ENCODE data around the gene ASB1. TPM values are rescaled to one million over a fixed set of nuclear protein-coding genes. Genes with fewer than 3 reads are reported as not detected.
"Not testable (repeated sequence)": the region's sequence is repeated elsewhere in the genome, so short reads cannot be mapped to it uniquely, and the experiment has no call there.

Gene ASB1
- total RNA-seq, 4 donors from 2014 or later, result 3.9 to 17.7 (median 8.9) TPM

- no peaks in the 10 kb centered on the region for H3K9me3 ChIP-seq
- H3K36me3 ChIP-seq, result peaks cover 0 to 14% (median 0%) of the 10 kb centered on the region in 3 donors
- H3K4me3 ChIP-seq, result no peak overlapping the region
- H3K27ac ChIP-seq, result no peak overlapping the region
- H3K27me3 ChIP-seq, result no peaks in the 10 kb centered on the region
- intact Hi-C loops (cut with DNase I), result no loop called here
- WGBS, 2 donors, result 86 to 88% methylated on average over 16 to 17 of the region's 19 CpGs
- peaks cover 0 to 5% (median 0%) of the 10 kb centered on the region in 3 donors for H3K4me1 ChIP-seq
- DNase-seq, result no peak
- TF ChIP-seq POLR2A (IDR thresholded peaks at IDR 0.05), result no peak
- no peak for TF ChIP-seq CTCF (IDR thresholded peaks at IDR 0.05)
Observed at GRCh38 chr2:238404406-238405216, 22.1 kb upstream of the ASB1 start.

- H3K4me1 ChIP-seq; intact Hi-C loops (cut with DNase I); DNase-seq; H3K27me3 ChIP-seq; H3K27ac ChIP-seq; H3K9me3 ChIP-seq; H3K4me3 ChIP-seq; H3K36me3 ChIP-seq: not testable (repeated sequence)
- WGBS, 2 donors, result 96 to 100% methylated on average over 1 to 4 of the region's 4 CpGs
Observed at GRCh38 chr2:238405217-238405555, 21.5 kb upstream of the ASB1 start.

DNA sequence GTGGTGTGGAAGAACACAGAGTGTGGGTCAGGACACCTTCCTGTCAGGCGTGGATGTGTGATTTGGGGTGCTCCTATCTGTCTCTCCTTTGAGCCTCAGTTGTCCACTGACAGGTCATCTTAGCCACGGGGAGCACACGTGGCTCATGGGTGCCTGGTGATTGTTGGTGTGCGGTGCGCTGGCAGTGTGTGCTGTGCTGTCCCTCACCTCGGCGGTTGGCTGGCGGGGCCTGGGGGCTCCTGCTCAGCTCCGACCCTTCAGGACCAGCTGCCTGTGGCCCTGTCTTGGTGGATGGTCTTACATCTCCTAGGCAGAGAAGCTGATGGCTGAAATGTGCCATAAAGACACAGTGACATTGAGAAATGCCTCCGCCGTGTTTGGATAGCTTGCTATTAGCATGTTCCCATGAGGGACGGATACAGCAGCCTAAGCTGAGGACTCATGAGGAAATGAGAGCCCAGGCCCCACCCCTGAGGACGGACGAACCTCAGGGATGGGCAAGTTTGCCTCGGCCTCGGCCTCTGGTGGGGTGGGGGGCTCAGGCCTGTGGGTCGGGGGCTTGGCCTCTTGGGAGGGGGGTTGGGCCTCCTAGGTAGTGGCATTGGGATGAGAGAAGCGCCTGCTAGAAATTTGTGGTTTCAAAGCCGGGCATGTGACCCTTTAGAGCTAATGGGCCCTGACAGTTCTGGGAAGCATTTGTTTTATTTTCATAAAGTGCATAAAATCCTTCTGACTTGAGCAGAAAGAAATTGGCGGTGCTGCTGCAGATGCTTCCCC lies 20.3 kb upstream of the ASB1 start:
- no peak for DNase-seq
- intact Hi-C loops (cut with DNase I), result no loop called here
- no peak overlapping the region for H3K27ac ChIP-seq
- no peak overlapping the region for H3K4me3 ChIP-seq
- H3K36me3 ChIP-seq, result peaks cover 0 to 5% (median 0%) of the 10 kb centered on the region in 3 donors
- H3K9me3 ChIP-seq, result no peaks in the 10 kb centered on the region
- 73 to 93% methylated on average over 6 to 12 of the region's 20 CpGs for WGBS, 2 donors
- no peaks in the 10 kb centered on the region for H3K27me3 ChIP-seq
- H3K4me1 ChIP-seq, result peaks cover 0 to 4% (median 0%) of the 10 kb centered on the region in 3 donors
- TF ChIP-seq POLR2A (IDR thresholded peaks at IDR 0.05) (no peak), CTCF (IDR thresholded peaks at IDR 0.05) (no peak)

- intact Hi-C loops (cut with DNase I), result no loop called here
- DNase-seq, result no peak
- H3K27me3 ChIP-seq, result no peaks in the 10 kb centered on the region
Observed at GRCh38 chr2:238406998-238407285, 19.8 kb upstream of the ASB1 start.

DNA sequence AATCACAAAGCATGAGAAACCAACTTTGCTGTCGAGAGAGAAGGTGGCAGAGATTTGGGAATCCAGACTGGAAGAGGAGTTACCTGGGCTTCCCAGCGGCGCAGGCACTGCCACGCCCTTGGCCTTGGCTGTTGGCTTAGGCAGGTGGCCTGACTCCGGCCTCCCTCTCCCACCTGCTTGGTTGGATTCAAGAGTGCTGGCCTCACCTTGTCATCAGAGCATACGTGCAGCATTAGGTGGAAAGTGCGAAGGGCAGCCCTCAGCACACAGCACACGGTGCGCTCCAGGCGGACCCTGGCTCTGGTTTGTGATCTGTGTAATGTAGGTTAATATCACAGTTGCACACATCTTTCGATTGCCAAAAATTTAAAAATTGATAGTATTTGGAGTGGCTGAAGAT lies 19.2 kb upstream of the ASB1 start:
- no peak for DNase-seq
- no peaks in the 10 kb centered on the region for H3K36me3 ChIP-seq
- no peaks in the 10 kb centered on the region for H3K4me1 ChIP-seq
- 83 to 91% methylated on average over 9 to 11 of the region's 11 CpGs for WGBS, 2 donors
- intact Hi-C loops (cut with DNase I), result no loop called here
- no peaks in the 10 kb centered on the region for H3K27me3 ChIP-seq
- H3K27ac ChIP-seq, result no peak overlapping the region
- TF ChIP-seq CTCF (IDR thresholded peaks at IDR 0.05), result no peak
- TF ChIP-seq POLR2A (IDR thresholded peaks at IDR 0.05), result no peak
- no peak overlapping the region for H3K4me3 ChIP-seq
- no peaks in the 10 kb centered on the region for H3K9me3 ChIP-seq

More at GRCh38 chr2:238406998-238407285, 19.8 kb upstream of the ASB1 start:
- Histone ChIP-seq H3K27ac (no peak overlapping the region), H3K9me3 (no peaks in the 10 kb centered on the region), H3K36me3 (no peaks in the 10 kb centered on the region), H3K4me3 (no peak overlapping the region), H3K4me1 (no peaks in the 10 kb centered on the region)
- WGBS, 2 donors, result 82 to 93% methylated on average over 3 to 7 of the region's 8 CpGs
- TF ChIP-seq CTCF (IDR thresholded peaks at IDR 0.05), result no peak
- no peak for TF ChIP-seq POLR2A (IDR thresholded peaks at IDR 0.05)

Measured in esophagus squamous epithelium (tissue), 5 donors.